HG03280 (cell line): Measurements from ENCODE around the gene OR5AK2.
"Not testable (repeated sequence)": the region's sequence is repeated elsewhere in the genome, so short reads cannot be mapped to it uniquely, and the experiment has no call there.

Source experiments
- ATAC-seq: cut with Tn5 transposase; IDR thresholded peaks from one replicate; pipeline ENCODE4 v1.9.1; 2021; ENCODE audit warnings: mild to moderate bottlenecking, moderate library complexity; ENCODE audit not compliant: unreplicated experiment

The OR5AK2 gene

GRCh38 chr11:56988614-56989013 lies at the start of gene OR5AK2:
Gene OR5AK2 (plus strand): TSS chr11:56988914. CDS start chr11:56988914, 0 bp downstream.
- no peak for ATAC-seq

GRCh38 chr11:56945526-56945925 lies 43.2 kb upstream of the OR5AK2 start:
- ATAC-seq = not testable (repeated sequence)

- no peak for ATAC-seq
Measured at GRCh38 chr11:56948991-56949515, 39.7 kb upstream of the OR5AK2 start.

- no peak for ATAC-seq
Measured at GRCh38 chr11:56950510-56950909, 38.2 kb upstream of the OR5AK2 start.

- ATAC-seq = not testable (repeated sequence)
Measured at GRCh38 chr11:56953907-56954306, 34.8 kb upstream of the OR5AK2 start.

- no peak for ATAC-seq
Measured at GRCh38 chr11:56961609-56962008, 27.1 kb upstream of the OR5AK2 start.

GRCh38 chr11:56967726-56968125 lies 21.0 kb upstream of the OR5AK2 start:
- no peak for ATAC-seq

GRCh38 chr11:56968524-56968923 lies 20.2 kb upstream of the OR5AK2 start:
- no peak for ATAC-seq

- ATAC-seq = no peak
Measured at GRCh38 chr11:56977314-56977713, 11.4 kb upstream of the OR5AK2 start.

- ATAC-seq = no peak
Measured at GRCh38 chr11:56990702-56991101, 2.0 kb downstream of the OR5AK2 start.

GRCh38 chr11:56994532-56994931 lies 5.8 kb downstream of the OR5AK2 start:
- no peak for ATAC-seq

- ATAC-seq = no peak
Measured at GRCh38 chr11:57001674-57002401, 13.1 kb downstream of the OR5AK2 start.

- no peak for ATAC-seq
Measured at GRCh38 chr11:57008373-57008772, 19.7 kb downstream of the OR5AK2 start.

GRCh38 chr11:57015679-57016078 lies 27.0 kb downstream of the OR5AK2 start:
- ATAC-seq = no peak

GRCh38 chr11:57031556-57031955 lies 42.8 kb downstream of the OR5AK2 start:
- ATAC-seq = no peak
